ENCODE data around the gene MFSD1. TPM values are rescaled to one million over a fixed set of nuclear protein-coding genes. Genes with fewer than 3 reads are reported as not detected.
A peak's percentile ranks its signal among the peaks of the same experiment; 100 is the strongest.

MFSD1 gene
- polyA plus RNA-seq, 4 donors: 18.6 to 54.4 (median 33.1) TPM

DNA sequence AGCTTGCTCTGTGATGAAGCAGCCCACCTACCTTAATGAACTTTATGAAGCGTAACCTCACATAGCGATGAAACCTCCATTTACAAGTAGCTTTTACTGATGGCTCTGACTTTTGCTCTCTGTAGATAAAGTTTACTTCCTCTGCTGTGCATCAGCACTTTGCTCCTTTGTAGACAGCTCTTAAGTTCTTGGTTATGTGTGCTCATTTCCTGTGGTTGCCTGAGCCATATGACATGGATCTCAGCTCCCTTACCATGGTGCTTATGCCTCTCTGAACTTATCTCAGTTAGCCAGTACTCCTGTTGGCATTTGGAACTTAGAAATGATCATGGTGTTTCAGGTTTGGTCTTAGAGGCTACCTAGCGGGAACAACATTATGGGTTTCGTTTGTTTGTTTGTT is 7.8 kb downstream of the MFSD1 start:
- Histone ChIP-seq H3K27ac (ENCODE audit: low read depth in 1 of 3, low read length in 2 of 3) (peak overlapping the region in 1 of 3 donors; percentile 29), H3K27me3 (ENCODE audit: control insufficient read depth in 3 of 3, insufficient read depth in 3 of 3, low read length in 3 of 3) (no peaks in the 10 kb centered on the region), H3K4me1 (ENCODE audit: control insufficient read depth in 3 of 3, insufficient read depth in 2 of 3, low read depth in 1 of 3, low read length in 2 of 3) (no peaks in the 10 kb centered on the region), H3K9me3 (ENCODE audit: control insufficient read depth in 2 of 2, insufficient read depth in 1 of 2, low read depth in 1 of 2, low read length in 1 of 2) (no peaks in the 10 kb centered on the region), H3K4me3 (ENCODE audit: low read depth in 1 of 3, low read length in 3 of 3) (no peak overlapping the region), H3K36me3 (ENCODE audit: control insufficient read depth in 3 of 3, insufficient read depth in 2 of 3, low read depth in 1 of 3, low read length in 3 of 3) (peaks cover 13 to 19% (median 18%) of the 10 kb centered on the region in 3 donors)
- DNase-seq (peak in 1 of 2 donors; percentile 10), FAIRE-seq (no peak)
- WGBS, 3 donors: 89 to 99% (median 98%) methylated on average over 4 of the region's 4 CpGs

DNA sequence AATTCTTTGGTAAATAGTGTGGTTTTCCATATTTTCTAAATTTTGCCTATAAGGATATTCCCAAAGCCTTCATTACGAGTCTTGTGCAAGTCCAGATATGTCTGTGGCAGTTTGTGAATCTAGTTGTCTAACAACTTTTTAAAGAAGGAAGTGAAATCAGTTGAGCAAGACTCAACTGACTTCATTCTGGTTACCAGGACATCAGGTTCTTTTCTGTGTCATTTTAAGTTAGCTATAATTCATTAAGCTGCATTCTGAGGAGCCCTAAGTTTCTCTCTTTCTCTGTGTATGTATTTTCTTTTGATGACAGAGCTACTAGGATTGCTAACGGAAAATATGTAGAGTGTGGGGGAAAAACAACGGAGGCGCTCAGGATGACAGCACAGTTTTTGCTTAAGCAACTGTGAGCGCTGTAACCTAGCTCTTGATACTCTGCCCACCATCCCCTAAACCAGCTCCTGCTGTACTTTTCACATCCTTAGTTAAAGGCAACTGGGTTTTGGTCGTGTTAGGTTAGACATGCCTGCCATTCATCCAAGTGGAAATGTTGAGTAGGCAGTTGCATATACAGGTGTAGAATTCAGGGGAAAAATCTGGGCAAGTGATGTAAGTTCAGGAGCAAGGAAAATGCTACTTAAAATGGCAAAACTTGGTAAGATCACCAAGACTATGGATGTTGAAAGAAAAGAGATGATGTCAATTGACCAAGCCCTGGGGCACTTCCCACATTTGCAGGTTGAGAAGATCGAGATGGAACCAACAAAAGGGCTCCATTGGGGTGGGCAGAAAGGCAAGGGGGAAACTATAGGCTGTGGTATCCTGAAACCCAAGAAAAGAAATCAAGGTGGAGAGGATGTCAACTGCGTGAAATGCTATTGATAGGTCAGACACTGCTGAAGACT is 9.2 kb downstream of the MFSD1 start:
- Histone ChIP-seq H3K9me3 (ENCODE audit: control insufficient read depth in 2 of 2, insufficient read depth in 1 of 2, low read depth in 1 of 2, low read length in 1 of 2) (no peaks in the 10 kb centered on the region), H3K27me3 (ENCODE audit: control insufficient read depth in 3 of 3, insufficient read depth in 3 of 3, low read length in 3 of 3) (no peaks in the 10 kb centered on the region), H3K4me3 (ENCODE audit: low read depth in 1 of 3, low read length in 3 of 3) (no peak overlapping the region), H3K27ac (ENCODE audit: low read depth in 1 of 3, low read length in 2 of 3) (peak overlapping the region in 1 of 3 donors; percentile 62), H3K36me3 (ENCODE audit: control insufficient read depth in 3 of 3, insufficient read depth in 2 of 3, low read depth in 1 of 3, low read length in 3 of 3) (peaks cover 17 to 22% (median 18%) of the 10 kb centered on the region in 3 donors), H3K4me1 (ENCODE audit: control insufficient read depth in 3 of 3, insufficient read depth in 2 of 3, low read depth in 1 of 3, low read length in 2 of 3) (no peaks in the 10 kb centered on the region)
- 87 to 94% (median 88%) methylated on average over 8 of the region's 8 CpGs for WGBS, 3 donors
- DNase-seq: no peak
- no peak for FAIRE-seq

DNA sequence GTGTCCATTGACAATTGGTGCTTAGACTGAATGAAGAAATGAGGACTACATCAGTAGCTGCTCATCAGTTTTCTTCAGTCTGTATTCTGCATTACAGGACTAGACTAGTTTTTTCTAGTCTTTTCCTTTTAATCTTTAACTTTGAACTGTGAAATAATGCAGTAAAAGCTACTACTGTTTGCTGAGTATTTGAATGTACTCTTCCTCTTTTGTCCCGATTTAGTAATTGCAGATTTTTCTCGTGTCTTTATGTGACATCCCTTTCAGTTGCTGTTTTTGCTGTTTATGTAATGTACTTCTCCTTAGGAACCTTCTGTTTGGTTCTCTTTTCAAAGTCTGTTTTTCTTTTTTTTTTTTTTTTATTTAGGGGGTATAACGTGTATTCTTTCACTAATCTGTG is 17.4 kb downstream of the MFSD1 start:
- Histone ChIP-seq H3K4me1 (ENCODE audit: control insufficient read depth in 3 of 3, insufficient read depth in 2 of 3, low read depth in 1 of 3, low read length in 2 of 3) (no peaks in the 10 kb centered on the region), H3K9me3 (ENCODE audit: control insufficient read depth in 2 of 2, insufficient read depth in 1 of 2, low read depth in 1 of 2, low read length in 1 of 2) (no peaks in the 10 kb centered on the region), H3K27me3 (ENCODE audit: control insufficient read depth in 3 of 3, insufficient read depth in 3 of 3, low read length in 3 of 3) (no peaks in the 10 kb centered on the region), H3K27ac (ENCODE audit: low read depth in 1 of 3, low read length in 2 of 3) (no peak overlapping the region), H3K36me3 (ENCODE audit: control insufficient read depth in 3 of 3, insufficient read depth in 2 of 3, low read depth in 1 of 3, low read length in 3 of 3) (peaks cover 14 to 19% (median 14%) of the 10 kb centered on the region in 3 donors), H3K4me3 (ENCODE audit: low read depth in 1 of 3, low read length in 3 of 3) (no peak overlapping the region)
- no peak for FAIRE-seq
- DNase-seq: no peak
- 76 to 86% (median 82%) methylated on average over 3 of the region's 3 CpGs for WGBS, 3 donors

DNA sequence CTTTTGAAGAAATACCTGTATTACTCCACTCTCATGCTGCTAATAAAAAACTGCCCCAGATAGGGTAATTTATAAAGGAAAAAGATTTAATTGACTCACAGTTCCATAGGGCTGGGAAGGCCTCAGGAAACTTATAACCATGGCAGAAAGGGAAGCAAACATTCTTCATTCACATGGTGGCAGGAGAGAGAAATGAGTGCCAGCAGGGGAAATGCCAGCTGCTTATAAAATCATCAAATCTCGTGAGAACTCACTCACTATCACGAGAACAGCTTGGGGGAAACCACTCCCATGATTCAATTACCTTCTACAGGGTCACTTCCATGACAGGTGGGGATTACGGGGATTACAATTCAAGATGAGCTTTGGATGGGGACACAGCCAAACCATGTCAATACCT is 18.7 kb downstream of the MFSD1 start:
- Histone ChIP-seq H3K9me3 (ENCODE audit: control insufficient read depth in 2 of 2, insufficient read depth in 1 of 2, low read depth in 1 of 2, low read length in 1 of 2) (no peaks in the 10 kb centered on the region), H3K36me3 (ENCODE audit: control insufficient read depth in 3 of 3, insufficient read depth in 2 of 3, low read depth in 1 of 3, low read length in 3 of 3) (peaks cover 11 to 16% (median 15%) of the 10 kb centered on the region in 3 donors), H3K27ac (ENCODE audit: low read depth in 1 of 3, low read length in 2 of 3) (no peak overlapping the region), H3K4me3 (ENCODE audit: low read depth in 1 of 3, low read length in 3 of 3) (no peak overlapping the region), H3K4me1 (ENCODE audit: control insufficient read depth in 3 of 3, insufficient read depth in 2 of 3, low read depth in 1 of 3, low read length in 2 of 3) (no peaks in the 10 kb centered on the region), H3K27me3 (ENCODE audit: control insufficient read depth in 3 of 3, insufficient read depth in 3 of 3, low read length in 3 of 3) (no peaks in the 10 kb centered on the region)
- WGBS, 3 donors: 75 to 86% (median 82%) methylated on average over 3 of the region's 3 CpGs
- DNase-seq (no peak), FAIRE-seq (no peak)

DNA sequence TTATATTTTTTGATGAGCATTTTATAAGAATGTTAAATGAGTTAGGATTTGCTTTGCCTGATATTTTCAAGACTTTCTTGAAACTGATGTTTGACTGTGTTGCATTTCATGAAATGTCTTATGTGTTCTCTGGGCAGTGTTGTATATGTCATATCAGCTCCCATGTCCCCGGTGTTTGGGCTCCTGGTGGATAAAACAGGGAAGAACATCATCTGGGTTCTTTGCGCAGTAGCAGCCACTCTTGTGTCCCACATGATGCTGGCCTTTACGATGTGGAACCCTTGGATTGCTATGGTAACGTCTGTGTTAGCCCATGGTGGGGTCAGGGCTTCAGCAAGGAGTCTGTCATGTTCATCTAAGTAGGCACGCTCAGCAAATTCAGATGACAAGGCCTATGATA is 20.0 kb downstream of the MFSD1 start:
- Histone ChIP-seq H3K9me3 (ENCODE audit: control insufficient read depth in 2 of 2, insufficient read depth in 1 of 2, low read depth in 1 of 2, low read length in 1 of 2) (no peaks in the 10 kb centered on the region), H3K4me3 (ENCODE audit: low read depth in 1 of 3, low read length in 3 of 3) (no peak overlapping the region), H3K27ac (ENCODE audit: low read depth in 1 of 3, low read length in 2 of 3) (no peak overlapping the region), H3K36me3 (ENCODE audit: control insufficient read depth in 3 of 3, insufficient read depth in 2 of 3, low read depth in 1 of 3, low read length in 3 of 3) (peaks cover 11 to 21% (median 15%) of the 10 kb centered on the region in 3 donors), H3K27me3 (ENCODE audit: control insufficient read depth in 3 of 3, insufficient read depth in 3 of 3, low read length in 3 of 3) (no peaks in the 10 kb centered on the region), H3K4me1 (ENCODE audit: control insufficient read depth in 3 of 3, insufficient read depth in 2 of 3, low read depth in 1 of 3, low read length in 2 of 3) (no peaks in the 10 kb centered on the region)
- 92 to 97% (median 97%) methylated on average over 5 of the region's 5 CpGs for WGBS, 3 donors
- DNase-seq (no peak), FAIRE-seq (no peak)

GRCh38 chr3:158823426-158823825 is 21.6 kb downstream of the MFSD1 start:
- Histone ChIP-seq H3K4me1 (ENCODE audit: control insufficient read depth in 3 of 3, insufficient read depth in 2 of 3, low read depth in 1 of 3, low read length in 2 of 3) (no peaks in the 10 kb centered on the region), H3K4me3 (ENCODE audit: low read depth in 1 of 3, low read length in 3 of 3) (no peak overlapping the region), H3K27me3 (ENCODE audit: control insufficient read depth in 3 of 3, insufficient read depth in 3 of 3, low read length in 3 of 3) (no peaks in the 10 kb centered on the region), H3K36me3 (ENCODE audit: control insufficient read depth in 3 of 3, insufficient read depth in 2 of 3, low read depth in 1 of 3, low read length in 3 of 3) (peaks cover 10 to 23% (median 15%) of the 10 kb centered on the region in 3 donors), H3K27ac (ENCODE audit: low read depth in 1 of 3, low read length in 2 of 3) (no peak overlapping the region), H3K9me3 (ENCODE audit: control insufficient read depth in 2 of 2, insufficient read depth in 1 of 2, low read depth in 1 of 2, low read length in 1 of 2) (no peaks in the 10 kb centered on the region)
- FAIRE-seq (no peak), DNase-seq (no peak)
- 97 to 99% (median 98%) methylated on average over 4 of the region's 4 CpGs for WGBS, 3 donors

DNA sequence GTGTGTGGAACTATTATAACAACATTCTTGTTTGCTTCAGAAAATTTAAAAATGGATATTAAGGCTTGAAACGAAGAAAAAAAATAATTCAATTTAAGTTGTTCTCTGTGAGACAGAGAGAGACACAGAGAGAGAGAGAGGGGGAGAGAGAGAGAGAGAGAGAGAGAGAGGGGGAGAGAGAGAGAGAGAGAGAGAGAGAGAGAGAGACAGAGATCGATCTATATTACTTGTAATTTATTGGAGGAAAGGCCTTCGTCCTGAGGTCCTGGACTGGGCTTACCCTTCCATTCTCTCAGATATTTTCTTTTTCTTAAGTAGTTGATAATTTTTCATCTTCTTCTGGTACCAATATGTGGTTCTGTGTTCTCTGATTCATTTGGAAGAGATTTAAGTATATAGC is 25.9 kb downstream of the MFSD1 start:
- H3K4me1 ChIP-seq (ENCODE audit: control insufficient read depth in 3 of 3, insufficient read depth in 2 of 3, low read depth in 1 of 3, low read length in 2 of 3): no peaks in the 10 kb centered on the region
- FAIRE-seq (no peak), DNase-seq (no peak)
- H3K9me3 ChIP-seq (ENCODE audit: control insufficient read depth in 2 of 2, insufficient read depth in 1 of 2, low read depth in 1 of 2, low read length in 1 of 2): no peaks in the 10 kb centered on the region
- no peaks in the 10 kb centered on the region for H3K27me3 ChIP-seq (ENCODE audit: control insufficient read depth in 3 of 3, insufficient read depth in 3 of 3, low read length in 3 of 3)
- H3K36me3 ChIP-seq (ENCODE audit: control insufficient read depth in 3 of 3, insufficient read depth in 2 of 3, low read depth in 1 of 3, low read length in 3 of 3): peaks cover 10 to 18% (median 15%) of the 10 kb centered on the region in 3 donors
- no peak overlapping the region for H3K4me3 ChIP-seq (ENCODE audit: low read depth in 1 of 3, low read length in 3 of 3)
- H3K27ac ChIP-seq (ENCODE audit: low read depth in 1 of 3, low read length in 2 of 3): no peak overlapping the region
- 91 to 96% (median 91%) methylated on average over 3 of the region's 3 CpGs for WGBS, 3 donors

GRCh38 chr3:158830391-158830790 is 28.5 kb downstream of the MFSD1 start:
- H3K27ac ChIP-seq (ENCODE audit: low read depth in 1 of 3, low read length in 2 of 3): no peak overlapping the region
- no peak overlapping the region for H3K4me3 ChIP-seq (ENCODE audit: low read depth in 1 of 3, low read length in 3 of 3)
- DNase-seq: no peak
- 95 to 99% (median 98%) methylated on average over 4 of the region's 4 CpGs for WGBS, 3 donors
- no peaks in the 10 kb centered on the region for H3K9me3 ChIP-seq (ENCODE audit: control insufficient read depth in 2 of 2, insufficient read depth in 1 of 2, low read depth in 1 of 2, low read length in 1 of 2)
- no peaks in the 10 kb centered on the region for H3K4me1 ChIP-seq (ENCODE audit: control insufficient read depth in 3 of 3, insufficient read depth in 2 of 3, low read depth in 1 of 3, low read length in 2 of 3)
- H3K27me3 ChIP-seq (ENCODE audit: control insufficient read depth in 3 of 3, insufficient read depth in 3 of 3, low read length in 3 of 3): no peaks in the 10 kb centered on the region
- FAIRE-seq: no peak
- H3K36me3 ChIP-seq (ENCODE audit: control insufficient read depth in 3 of 3, insufficient read depth in 2 of 3, low read depth in 1 of 3, low read length in 3 of 3): peaks cover 2 to 12% (median 3%) of the 10 kb centered on the region in 3 donors
